ENCODE results near the gene OR4E2.
"Not testable (repeated sequence)": the region's sequence is repeated elsewhere in the genome, so short reads cannot be mapped to it uniquely, and the experiment has no call there.

OR4E2 gene

DNA sequence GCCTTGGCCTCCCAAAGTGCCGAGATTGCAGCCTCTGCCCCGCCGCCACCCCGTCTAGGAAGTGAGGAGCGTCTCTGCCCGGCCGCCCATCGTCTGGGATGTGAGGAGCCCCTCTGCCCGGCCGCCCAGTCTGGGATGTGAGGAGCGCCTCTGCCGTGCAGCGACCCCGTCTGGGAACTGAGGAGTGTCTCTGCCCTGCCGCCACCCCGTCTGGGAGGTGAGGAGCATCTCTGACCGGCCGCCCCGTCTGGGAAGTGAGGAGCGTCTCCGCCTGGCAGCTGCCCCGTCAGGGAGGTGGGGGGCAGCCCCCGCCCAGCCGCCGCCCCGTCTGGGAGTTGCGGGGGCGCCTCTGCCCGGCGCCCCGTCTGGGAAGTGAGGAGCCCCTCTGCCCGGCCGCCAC is 44.0 kb downstream of the OR4E2 start:
- DNase-seq (ENCODE audit: low read depth): not testable (repeated sequence)

DNA sequence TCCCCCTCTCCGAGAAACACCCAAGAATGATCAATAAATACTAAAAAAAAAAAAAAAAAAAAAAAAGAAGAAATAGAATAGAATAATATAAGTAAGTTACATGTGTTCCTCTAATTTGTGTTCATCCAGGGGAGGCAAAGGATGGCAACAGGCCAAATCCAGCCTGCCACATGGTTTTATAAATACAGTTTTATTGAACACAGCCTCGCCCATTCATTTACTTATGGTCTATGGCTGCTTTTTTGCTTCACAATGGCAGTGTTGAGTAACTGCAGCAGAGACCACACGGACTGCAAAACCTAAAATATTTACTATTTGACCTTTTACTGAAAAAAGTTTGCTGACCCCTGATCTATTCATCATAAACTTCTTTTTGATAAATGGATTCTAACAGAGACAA is 44.9 kb downstream of the OR4E2 start:
- not testable (repeated sequence) for DNase-seq (ENCODE audit: low read depth)

GRCh38 chr14:21699551-21699950 is 45.9 kb downstream of the OR4E2 start:
- DNase-seq (ENCODE audit: low read depth): no peak

DNA sequence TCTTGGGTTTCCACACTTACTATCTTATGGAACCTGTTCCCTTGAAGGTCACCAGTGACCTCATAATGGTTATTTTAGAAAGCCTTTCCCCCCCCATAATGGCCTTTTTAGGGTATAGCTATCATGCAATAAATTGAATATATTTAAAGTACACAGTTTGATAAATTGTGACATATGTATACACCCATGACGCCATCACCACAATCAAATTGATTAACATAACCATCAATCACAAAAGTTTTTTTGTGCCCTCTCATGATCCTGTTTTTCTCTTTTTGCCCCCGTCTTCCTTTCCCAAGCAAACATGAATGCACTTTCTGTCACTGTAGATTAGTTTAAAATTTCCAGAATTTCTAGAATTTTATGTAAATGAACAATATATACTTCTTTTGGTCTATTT is 48.7 kb downstream of the OR4E2 start:
- no peak for DNase-seq (ENCODE audit: low read depth)

DNA sequence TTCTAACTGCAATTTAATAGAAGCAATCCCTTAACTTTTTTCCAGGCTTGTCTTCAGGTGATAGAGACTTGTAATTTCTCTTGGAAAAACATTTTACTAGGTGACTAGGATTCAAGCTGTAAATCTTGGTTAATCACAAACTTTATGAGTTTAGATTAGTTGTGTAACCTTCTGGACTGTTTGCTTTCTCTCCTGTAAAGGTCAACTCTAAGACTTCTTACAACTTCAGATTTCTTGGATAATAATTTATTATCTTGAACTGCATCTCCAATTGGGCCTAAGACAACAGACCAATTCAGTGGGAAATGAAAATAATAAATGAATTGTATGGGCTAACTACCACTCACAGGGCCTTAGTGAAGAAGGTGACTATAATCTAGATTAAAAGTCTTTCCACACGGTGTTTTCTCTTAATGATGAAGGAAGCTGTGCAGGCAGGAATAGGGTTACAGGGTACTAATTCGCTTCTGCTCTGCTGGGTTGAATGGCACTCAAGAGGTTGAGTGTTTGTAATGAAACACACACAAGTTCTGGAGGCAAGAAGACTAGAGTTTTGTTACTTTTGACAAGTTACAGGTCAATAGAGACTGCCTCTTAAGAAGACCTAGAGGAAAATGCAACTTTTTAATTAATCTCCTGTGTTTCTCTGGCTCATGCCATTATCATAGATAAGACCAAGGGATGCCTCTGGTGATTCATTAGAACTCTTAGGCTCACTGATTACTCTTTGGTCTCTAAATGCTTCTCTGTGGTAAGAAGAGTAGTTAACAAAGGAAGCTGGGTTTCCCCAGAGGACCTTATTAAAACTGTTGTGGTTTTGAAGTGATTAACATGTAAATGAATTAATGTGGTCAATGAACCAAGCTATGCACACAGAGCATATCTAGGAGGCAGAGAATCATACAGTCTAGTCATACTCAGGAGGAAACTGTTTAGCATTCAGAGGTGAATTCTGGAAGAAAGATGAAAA is 50.0 kb downstream of the OR4E2 start:
- no peak for DNase-seq (ENCODE audit: low read depth)

DNA sequence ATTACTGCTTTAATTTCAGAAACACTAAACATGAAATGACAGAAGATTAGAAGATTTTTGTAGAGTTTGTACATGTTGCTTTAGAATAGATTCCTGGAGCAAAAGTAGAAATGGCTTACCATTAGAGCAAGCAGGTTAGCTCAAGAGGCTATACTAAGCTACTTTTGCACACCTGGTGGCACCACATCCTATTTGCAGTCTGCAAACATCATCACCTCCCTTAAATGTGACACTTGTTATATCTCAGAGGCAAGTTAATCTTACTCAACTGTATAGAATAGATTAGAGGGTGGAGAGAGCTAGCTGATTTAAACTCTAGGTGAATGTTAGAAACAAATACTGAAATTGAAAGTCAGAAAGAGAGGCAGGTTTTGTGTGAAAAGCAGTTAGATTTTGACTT is 50.7 kb downstream of the OR4E2 start:
- DNase-seq (ENCODE audit: low read depth): no peak

DNA sequence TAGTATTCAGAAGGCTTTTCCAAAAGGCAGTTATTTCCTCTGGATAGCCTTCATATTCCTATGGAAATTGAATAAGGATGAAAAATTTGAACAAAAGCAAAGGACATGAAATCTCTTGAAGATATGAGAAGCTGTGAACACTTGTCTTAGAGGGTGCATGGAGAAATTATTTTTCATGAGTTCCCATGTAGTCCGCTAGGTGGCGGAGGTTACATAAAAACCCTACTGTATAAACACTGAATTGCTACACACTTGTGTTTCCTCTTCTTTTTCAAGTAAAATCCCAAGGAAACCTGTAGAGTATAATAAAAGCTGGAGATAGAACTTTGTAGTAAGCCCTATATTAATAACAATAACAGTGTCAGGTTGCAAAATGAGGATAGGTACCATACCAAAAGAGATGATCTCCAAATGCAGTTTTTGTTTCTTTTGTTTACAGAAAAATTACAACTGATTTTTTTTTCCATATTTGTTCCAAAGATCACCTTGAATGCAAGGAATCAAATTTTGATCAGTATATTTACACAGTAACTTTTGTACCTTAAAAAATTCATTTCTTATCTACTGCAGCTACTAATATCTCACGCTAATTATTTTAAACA is 57.8 kb downstream of the OR4E2 start:
- no peak for DNase-seq (ENCODE audit: low read depth)

DNA sequence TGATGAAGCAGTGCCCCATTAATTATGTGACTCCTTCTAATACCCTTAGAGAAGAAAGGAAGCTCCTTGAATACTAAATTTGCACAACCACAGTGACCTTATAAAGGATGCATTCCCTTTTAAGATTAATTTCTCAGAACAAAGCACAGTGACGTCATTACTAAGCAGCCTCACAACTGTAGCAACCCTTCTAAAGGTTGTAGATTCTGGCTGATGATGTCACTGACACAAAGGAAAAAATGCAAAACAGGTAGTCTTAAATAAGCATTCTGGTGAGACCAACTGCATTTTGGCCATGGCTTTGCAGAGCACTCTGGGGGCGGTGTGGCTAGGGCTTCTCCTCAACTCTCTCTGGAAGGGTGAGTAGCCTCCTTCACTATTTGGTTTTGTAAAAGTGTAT is 58.4 kb downstream of the OR4E2 start:
- DNase-seq (ENCODE audit: low read depth): no peak

GRCh38 chr14:21714318-21714929 is 60.8 kb downstream of the OR4E2 start:
- no peak for DNase-seq (ENCODE audit: low read depth)

All from activated T-helper 1 cell treated with Interleukin-2 at 50 U/mL for 16 hours (primary cell).